Keratinocyte (primary cell): ENCODE measurements around the gene ZNF518A. TPM values are rescaled to one million over a fixed set of nuclear protein-coding genes. Genes with fewer than 3 reads are reported as not detected.

Source experiments
- DNase-seq: peaks from one replicate; pipeline ENCODE4 v3.0.0-alpha.2; 2011; ENCODE audit warnings: low read depth, missing footprints, low spot score
- FAIRE-seq: peaks from 2 replicates; lab custom pipeline; 2011; peaks lifted over from hg19 to GRCh38; lab: Jason Lieb, UNC
- H2AFZ ChIP-seq: 2 replicates; pipeline ENCODE4 v1.6.0; 2012; ENCODE audit warnings: low read length, control low read depth, inconsistent platforms; ENCODE audit not compliant: control insufficient read depth
- H3K27ac ChIP-seq: 2 replicates; pipeline ENCODE4 v1.5.1; 2011; ENCODE audit warnings: low read length; ENCODE audit not compliant: control insufficient read depth, insufficient read depth
- H3K27me3 ChIP-seq: 3 replicates; pipeline ENCODE4 v1.6.0; 2011; ENCODE audit warnings: low read length; ENCODE audit not compliant: control insufficient read depth, insufficient read depth; ENCODE audit errors: extremely low read depth
- H3K36me3 ChIP-seq, 2 experiments: 2 replicates in 1 of 2; 3 replicates in 1 of 2; pipeline ENCODE4 v1.5.1; 2011; ENCODE audit warnings: low read length in 2 of 2, mild to moderate bottlenecking in 1 of 2; ENCODE audit not compliant: control insufficient read depth in 2 of 2, insufficient read depth in 2 of 2; ENCODE audit errors: extremely low read depth in 1 of 2
- H3K4me1 ChIP-seq: 3 replicates; pipeline ENCODE4 v1.5.1; 2011; ENCODE audit warnings: low read length; ENCODE audit not compliant: control insufficient read depth, insufficient read depth; ENCODE audit errors: extremely low read depth
- H3K4me2 ChIP-seq: 3 replicates; pipeline ENCODE4 v1.6.0; 2011; ENCODE audit warnings: low read depth, low read length; ENCODE audit not compliant: control insufficient read depth, insufficient read depth; ENCODE audit errors: extremely low read depth
- H3K4me3 ChIP-seq, 3 experiments: fragments of 200-600 bp in 1 of 3; sonication (generic) in 1 of 3; 2 replicates in 2 of 3; 3 replicates in 1 of 3; pipeline ENCODE4 v1.5.1; 2011 to 2016; ENCODE audit warnings: low read length in 3 of 3, mild to moderate bottlenecking in 3 of 3, control low read depth in 2 of 3, inconsistent platforms in 1 of 3, low read depth in 1 of 3, mixed read lengths in 1 of 3, mixed run types in 1 of 3, moderate library complexity in 1 of 3; ENCODE audit not compliant: control insufficient read depth in 2 of 3, insufficient read depth in 2 of 3; ENCODE audit errors: extremely low read depth in 1 of 3
- H3K79me2 ChIP-seq: 2 replicates; pipeline ENCODE4 v1.6.0; 2012; ENCODE audit warnings: low read length; ENCODE audit not compliant: control insufficient read depth, insufficient read depth
- H3K9ac ChIP-seq: 3 replicates; pipeline ENCODE4 v1.6.0; 2011; ENCODE audit warnings: low read length; ENCODE audit not compliant: control insufficient read depth, insufficient read depth; ENCODE audit errors: extremely low read depth
- H3K9me1 ChIP-seq: 3 replicates; pipeline ENCODE4 v1.6.0; 2011; ENCODE audit warnings: low read length; ENCODE audit not compliant: control insufficient read depth, insufficient read depth; ENCODE audit errors: extremely low read depth
- H3K9me3 ChIP-seq: 2 replicates; pipeline ENCODE4 v1.5.1; 2012; ENCODE audit warnings: low read depth, low read length; ENCODE audit not compliant: control insufficient read depth
- H4K20me1 ChIP-seq: 3 replicates; pipeline ENCODE4 v1.6.0; 2011; ENCODE audit warnings: low read length; ENCODE audit not compliant: control insufficient read depth, insufficient read depth; ENCODE audit errors: extremely low read depth
- EZH2 ChIP-seq: IDR thresholded peaks from one replicate; pipeline ENCODE4 v1.6.1; 2012; ENCODE audit warnings: inconsistent platforms, mild to moderate bottlenecking, low read length, moderate library complexity
- dilution Hi-C: fragments of 300-500 bp; cut with MboI; formaldehyde crosslinking; loops from one replicate; pipeline ENCODE4 v1.7.0; 2020; ENCODE audit warnings: low sequenced_read_pairs; ENCODE audit not compliant: extremely low pct_ligation_motif_present
- polyA plus RNA-seq, 5 experiments: library from polyadenylated mRNA; depleted of rRNA in 3 of 5; stranded (reverse) in 3 of 5; stranded (forward) in 1 of 5; unstranded in 1 of 5; fragments of >200 nt; gene quantifications; 1 replicate in 1 of 5; 2 replicates in 3 of 5; 3 replicates in 1 of 5; pipeline versions ENCODE4 v1.2.1 to v1.2.3, GENCODE V29; 2011 to 2012; ENCODE audit warnings: missing spikeins in 2 of 5, low read depth in 1 of 5, low replicate concordance in 1 of 5
- TF ChIP-seq, protein P1 (sequence below), 3 experiments: IDR thresholded peaks in 1 of 3; conservative IDR thresholded peaks in 1 of 3; optimal IDR thresholded peaks in 1 of 3; 2 replicates in 2 of 3; 3 replicates in 1 of 3; pipeline versions ENCODE3 to v1.5.1; 2011; ENCODE audit warnings: low read length in 3 of 3, mild to moderate bottlenecking in 3 of 3, moderate library complexity in 2 of 3, control low read depth in 1 of 3, inconsistent platforms in 1 of 3; ENCODE audit not compliant: insufficient read depth in 2 of 3; ENCODE audit errors: extremely low read depth in 1 of 3

ZNF518A gene
- polyA plus RNA-seq, 1 donor (not counting 4 experiments of a cell fraction or from before 2014, with no cell fraction given) = 10.0 TPM

DNA sequence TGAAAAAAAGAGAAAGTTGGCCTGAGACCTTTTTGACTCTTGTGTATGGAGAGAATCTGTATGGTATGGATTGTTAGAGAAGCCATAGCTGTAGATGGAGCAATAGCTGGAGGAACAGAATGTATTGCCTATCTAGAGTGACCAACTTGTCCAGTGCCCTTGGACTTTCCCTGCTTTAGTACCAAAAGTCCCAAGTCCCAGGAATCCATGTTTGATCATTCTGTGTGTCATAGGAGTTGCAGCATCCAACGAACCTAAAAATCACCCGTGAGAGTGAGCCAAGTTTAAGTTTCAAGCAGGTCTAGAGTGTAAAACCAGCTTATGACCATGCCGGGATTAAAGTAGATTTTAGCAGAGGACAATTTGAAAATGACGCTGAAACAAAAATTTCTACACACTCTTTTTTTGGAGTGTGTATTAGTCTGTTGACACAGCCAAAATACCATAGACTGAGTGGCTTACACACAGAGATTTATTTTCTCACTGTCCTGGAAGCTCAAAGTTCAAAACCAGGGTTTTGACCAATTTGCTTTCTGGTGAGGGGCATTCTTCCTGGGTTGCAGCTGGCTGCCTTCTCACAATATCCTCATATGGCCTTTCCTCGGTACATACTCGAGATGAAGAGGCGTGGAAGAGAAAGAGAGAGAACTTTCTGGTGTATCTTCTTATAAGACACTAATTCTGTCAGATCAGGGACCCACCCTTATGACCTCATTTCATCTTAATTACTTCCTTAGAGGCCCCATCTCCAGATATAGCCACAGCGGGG, 36.9 kb upstream of the ZNF518A start:
- FAIRE-seq (no peak), DNase-seq (no peak)
- H3K9me3 ChIP-seq = no peaks in the 10 kb centered on the region
- TF ChIP-seq EZH2 = no peak
- TF ChIP-seq, protein P1, sequence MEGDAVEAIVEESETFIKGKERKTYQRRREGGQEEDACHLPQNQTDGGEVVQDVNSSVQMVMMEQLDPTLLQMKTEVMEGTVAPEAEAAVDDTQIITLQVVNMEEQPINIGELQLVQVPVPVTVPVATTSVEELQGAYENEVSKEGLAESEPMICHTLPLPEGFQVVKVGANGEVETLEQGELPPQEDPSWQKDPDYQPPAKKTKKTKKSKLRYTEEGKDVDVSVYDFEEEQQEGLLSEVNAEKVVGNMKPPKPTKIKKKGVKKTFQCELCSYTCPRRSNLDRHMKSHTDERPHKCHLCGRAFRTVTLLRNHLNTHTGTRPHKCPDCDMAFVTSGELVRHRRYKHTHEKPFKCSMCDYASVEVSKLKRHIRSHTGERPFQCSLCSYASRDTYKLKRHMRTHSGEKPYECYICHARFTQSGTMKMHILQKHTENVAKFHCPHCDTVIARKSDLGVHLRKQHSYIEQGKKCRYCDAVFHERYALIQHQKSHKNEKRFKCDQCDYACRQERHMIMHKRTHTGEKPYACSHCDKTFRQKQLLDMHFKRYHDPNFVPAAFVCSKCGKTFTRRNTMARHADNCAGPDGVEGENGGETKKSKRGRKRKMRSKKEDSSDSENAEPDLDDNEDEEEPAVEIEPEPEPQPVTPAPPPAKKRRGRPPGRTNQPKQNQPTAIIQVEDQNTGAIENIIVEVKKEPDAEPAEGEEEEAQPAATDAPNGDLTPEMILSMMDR (optimal IDR thresholded peaks at IDR 0.05 in 1 of 3, IDR thresholded peaks at IDR 0.05 in 1 of 3, conservative IDR thresholded peaks at IDR 0.05 in 1 of 3; ENCODE audit: extremely low read depth in 1 of 3, insufficient read depth in 2 of 3, low read length in 3 of 3) = no peak
- H3K36me3 ChIP-seq = no peaks in the 10 kb centered on the region
- H3K79me2 ChIP-seq = no peaks in the 10 kb centered on the region
- no peak overlapping the region for H3K4me3 ChIP-seq
- H3K4me1 ChIP-seq = peaks cover 4% of the 10 kb centered on the region
- no peak overlapping the region for H3K27ac ChIP-seq
- no peaks in the 10 kb centered on the region for H3K9me1 ChIP-seq
- no peak overlapping the region for H3K4me2 ChIP-seq
- H3K27me3 ChIP-seq = peaks cover 4% of the 10 kb centered on the region
- dilution Hi-C loops = no loop called here
- no peak overlapping the region for H3K9ac ChIP-seq
- no peaks in the 10 kb centered on the region for H4K20me1 ChIP-seq
- H2AFZ ChIP-seq = no peak overlapping the region

DNA sequence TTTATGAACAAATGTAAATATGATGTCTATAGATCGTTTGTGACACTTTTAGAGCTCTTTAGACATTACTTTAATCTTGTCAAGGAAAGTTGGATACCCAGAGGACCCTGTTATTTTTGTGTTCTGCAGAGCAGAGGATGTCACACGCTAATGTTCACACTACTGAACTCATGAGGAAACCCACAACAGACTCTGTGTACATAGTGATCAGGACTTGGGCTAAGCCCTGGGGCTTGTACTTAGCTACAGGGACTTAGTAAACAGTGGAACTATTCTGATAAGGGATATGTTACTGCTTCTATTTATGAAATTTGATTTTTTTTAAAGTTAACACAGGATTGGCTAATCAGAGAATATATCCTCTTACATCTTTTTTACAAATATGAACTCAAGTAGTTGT, 36.1 kb upstream of the ZNF518A start:
- no peak overlapping the region for H3K4me3 ChIP-seq
- dilution Hi-C loops = no loop called here
- no peak overlapping the region for H3K9ac ChIP-seq
- H3K9me1 ChIP-seq = no peaks in the 10 kb centered on the region
- H3K27ac ChIP-seq = no peak overlapping the region
- H4K20me1 ChIP-seq = no peaks in the 10 kb centered on the region
- FAIRE-seq (no peak), DNase-seq (no peak)
- peaks cover 4% of the 10 kb centered on the region for H3K27me3 ChIP-seq
- no peaks in the 10 kb centered on the region for H3K9me3 ChIP-seq
- H3K4me1 ChIP-seq = peaks cover 4% of the 10 kb centered on the region
- no peak for TF ChIP-seq EZH2
- TF ChIP-seq, protein P1 (optimal IDR thresholded peaks at IDR 0.05 in 1 of 3, IDR thresholded peaks at IDR 0.05 in 1 of 3, conservative IDR thresholded peaks at IDR 0.05 in 1 of 3; ENCODE audit: extremely low read depth in 1 of 3, insufficient read depth in 2 of 3, low read length in 3 of 3) = no peak
- H3K79me2 ChIP-seq = no peaks in the 10 kb centered on the region
- no peak overlapping the region for H2AFZ ChIP-seq
- H3K4me2 ChIP-seq = no peak overlapping the region
- H3K36me3 ChIP-seq = no peaks in the 10 kb centered on the region
